Mesendoderm (in vitro differentiated cells): ENCODE data around the gene ARHGEF4.

Source experiments
- DNase-seq: peaks from one replicate; pipeline ENCODE4 v3.0.0; 2013
- H2AK5ac ChIP-seq: 2 replicates; pipeline ENCODE4 v1.6.1; 2013; ENCODE audit warnings: low read length, inconsistent platforms
- H2BK120ac ChIP-seq: 2 replicates; pipeline ENCODE4 v1.6.1; 2013; ENCODE audit warnings: low read depth, mild to moderate bottlenecking, low read length, moderate library complexity, mixed read lengths
- H2BK15ac ChIP-seq: replicated peaks from 2 replicates; pipeline ENCODE4 v1.6.1; 2013; ENCODE audit warnings: low read depth, mild to moderate bottlenecking, moderate library complexity
- H2BK5ac ChIP-seq: 2 replicates; pipeline ENCODE4 v1.6.1; 2013; ENCODE audit warnings: low read length, inconsistent platforms
- H3K18ac ChIP-seq: 2 replicates; pipeline ENCODE4 v1.6.1; 2013; ENCODE audit warnings: mild to moderate bottlenecking, low read length, mixed read lengths
- H3K23ac ChIP-seq: one replicate; pipeline ENCODE4 v1.6.1; 2013; ENCODE audit warnings: low read length
- H3K27ac ChIP-seq: 2 replicates; pipeline ENCODE4 v1.5.1; 2013; ENCODE audit warnings: low read depth, mild to moderate bottlenecking, inconsistent platforms, low read length, moderate library complexity
- H3K27me3 ChIP-seq: 2 replicates; pipeline ENCODE4 v1.6.1; 2013; ENCODE audit warnings: low read length, control low read depth, mild to moderate bottlenecking, inconsistent platforms; ENCODE audit not compliant: insufficient read depth, poor library complexity
- H3K36me3 ChIP-seq: 2 replicates; pipeline ENCODE4 v1.6.1; 2013; ENCODE audit warnings: low read length, inconsistent platforms; ENCODE audit not compliant: control insufficient read depth, insufficient read depth
- H3K4ac ChIP-seq: one replicate; pipeline ENCODE4 v1.6.1; 2013; ENCODE audit warnings: low read depth, mild to moderate bottlenecking, low read length, moderate library complexity
- H3K4me1 ChIP-seq: 2 replicates; pipeline ENCODE4 v1.6.1; 2013; ENCODE audit warnings: low read depth, low read length, inconsistent platforms; ENCODE audit not compliant: control insufficient read depth
- H3K4me2 ChIP-seq: 2 replicates; pipeline ENCODE4 v1.6.1; 2013; ENCODE audit warnings: low read length
- H3K4me3 ChIP-seq: 2 replicates; pipeline ENCODE4 v1.5.1; 2013; ENCODE audit warnings: mild to moderate bottlenecking, low read length
- H3K56ac ChIP-seq: one replicate; pipeline ENCODE4 v1.6.1; 2013; ENCODE audit warnings: low read length
- H3K79me1 ChIP-seq: 2 replicates; pipeline ENCODE4 v1.6.1; 2013; ENCODE audit warnings: low read length, inconsistent platforms
- H3K79me2 ChIP-seq: 2 replicates; pipeline ENCODE4 v1.6.1; 2013; ENCODE audit warnings: mild to moderate bottlenecking, low read length; ENCODE audit not compliant: control insufficient read depth, insufficient read depth
- H3K9ac ChIP-seq: 2 replicates; pipeline ENCODE4 v1.6.1; 2013; ENCODE audit warnings: low read length, inconsistent platforms
- H4K5ac ChIP-seq: one replicate; pipeline ENCODE4 v1.6.1; 2013; ENCODE audit warnings: low read length
- H4K8ac ChIP-seq: one replicate; pipeline ENCODE4 v1.6.1; 2013; ENCODE audit warnings: low read depth, mild to moderate bottlenecking, control low read depth, low read length, moderate library complexity
- WGBS: extraction: QIAGEN DNeasy Blood & Tissue Kit; methylation state at CpG from one replicate; pipeline ENCODE4 v1.1.7; 2013; ENCODE audit warnings: low lambda C conversion rate, missing lambda C conversion rate; ENCODE audit not compliant: insufficient coverage; ENCODE audit errors: extremely low coverage; 5-methylcytosine and 5-hydroxymethylcytosine counted together

ARHGEF4 gene

DNA sequence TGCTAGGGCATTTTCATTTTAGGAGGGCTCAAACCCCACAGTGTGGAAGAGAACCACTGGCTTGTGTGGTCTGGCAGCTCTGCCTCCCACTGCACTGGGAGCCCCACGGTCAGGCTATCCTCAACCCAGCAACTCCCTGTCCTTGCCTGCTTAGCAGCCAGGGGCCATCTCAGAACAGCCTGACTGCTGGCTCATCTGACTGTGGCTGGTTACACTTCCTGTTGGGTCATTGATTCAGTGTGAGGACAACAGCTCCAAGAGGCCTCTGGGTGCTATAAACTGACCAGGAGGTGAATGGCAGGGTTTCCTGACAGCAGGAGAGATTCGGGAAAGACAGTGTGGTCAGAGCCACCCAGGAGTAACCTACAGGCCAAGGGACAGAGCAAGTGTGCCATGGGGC is 41.3 kb upstream of the ARHGEF4 start:
- WGBS = no CpG with 5 or more reads among the region's 2 CpGs
- Histone ChIP-seq H3K56ac (no peak overlapping the region), H4K5ac (no peak overlapping the region), H2BK15ac (no peak overlapping the region), H3K27ac (no peak overlapping the region), H3K36me3 (no peaks in the 10 kb centered on the region), H3K18ac (no peak overlapping the region), H2BK5ac (no peak overlapping the region), H3K4me2 (no peak overlapping the region), H2BK120ac (no peak overlapping the region), H2AK5ac (no peak overlapping the region), H3K4me3 (no peak overlapping the region), H3K23ac (no peak overlapping the region), H3K79me1 (no peaks in the 10 kb centered on the region), H4K8ac (no peak overlapping the region), H3K4ac (no peak overlapping the region), H3K27me3 (no peaks in the 10 kb centered on the region), H3K9ac (no peak overlapping the region), H3K4me1 (peaks cover 4% of the 10 kb centered on the region), H3K79me2 (no peaks in the 10 kb centered on the region)
- peak; percentile 18 for DNase-seq

GRCh38 chr2:130796290-130796689 is 40.4 kb upstream of the ARHGEF4 start:
- no peaks in the 10 kb centered on the region for H3K36me3 ChIP-seq
- no peak overlapping the region for H3K4ac ChIP-seq
- no peak overlapping the region for H2BK120ac ChIP-seq
- H3K9ac ChIP-seq = no peak overlapping the region
- no peaks in the 10 kb centered on the region for H3K79me2 ChIP-seq
- no peak overlapping the region for H3K23ac ChIP-seq
- no peak overlapping the region for H3K4me2 ChIP-seq
- no peak overlapping the region for H3K18ac ChIP-seq
- no peak overlapping the region for H2BK5ac ChIP-seq
- no peak overlapping the region for H2BK15ac ChIP-seq
- no peak overlapping the region for H3K56ac ChIP-seq
- WGBS = no CpG with 5 or more reads among the region's 3 CpGs
- H4K8ac ChIP-seq = no peak overlapping the region
- no peaks in the 10 kb centered on the region for H3K79me1 ChIP-seq
- no peak overlapping the region for H2AK5ac ChIP-seq
- H4K5ac ChIP-seq = no peak overlapping the region
- peaks cover 4% of the 10 kb centered on the region for H3K4me1 ChIP-seq
- no peak overlapping the region for H3K27ac ChIP-seq
- no peak overlapping the region for H3K4me3 ChIP-seq
- DNase-seq = peak; percentile 78
- H3K27me3 ChIP-seq = no peaks in the 10 kb centered on the region

- no peak overlapping the region for H2BK120ac ChIP-seq
- H3K56ac ChIP-seq = peak overlapping the region; percentile 92
- H3K18ac ChIP-seq = no peak overlapping the region
- H2AK5ac ChIP-seq = no peak overlapping the region
- H3K79me1 ChIP-seq = no peaks in the 10 kb centered on the region
- peak overlapping the region; percentile 74 for H3K9ac ChIP-seq
- peaks cover 4% of the 10 kb centered on the region for H3K4me1 ChIP-seq
- H2BK15ac ChIP-seq = no peak overlapping the region
- no peaks in the 10 kb centered on the region for H3K36me3 ChIP-seq
- no peak overlapping the region for H3K27ac ChIP-seq
- H3K79me2 ChIP-seq = no peaks in the 10 kb centered on the region
- H2BK5ac ChIP-seq = no peak overlapping the region
- no peak overlapping the region for H4K5ac ChIP-seq
- no peaks in the 10 kb centered on the region for H3K27me3 ChIP-seq
- no CpG with 5 or more reads among the region's 96 CpGs for WGBS
- H4K8ac ChIP-seq = no peak overlapping the region
- H3K4ac ChIP-seq = no peak overlapping the region
- H3K4me2 ChIP-seq = peak overlapping the region; percentile 84
- H3K4me3 ChIP-seq = peak overlapping the region; percentile 63
- DNase-seq = peak; percentile 92
- peak overlapping the region; percentile 37 for H3K23ac ChIP-seq
Measured at GRCh38 chr2:130797493-130798435, 39.0 kb upstream of the ARHGEF4 start.

DNA sequence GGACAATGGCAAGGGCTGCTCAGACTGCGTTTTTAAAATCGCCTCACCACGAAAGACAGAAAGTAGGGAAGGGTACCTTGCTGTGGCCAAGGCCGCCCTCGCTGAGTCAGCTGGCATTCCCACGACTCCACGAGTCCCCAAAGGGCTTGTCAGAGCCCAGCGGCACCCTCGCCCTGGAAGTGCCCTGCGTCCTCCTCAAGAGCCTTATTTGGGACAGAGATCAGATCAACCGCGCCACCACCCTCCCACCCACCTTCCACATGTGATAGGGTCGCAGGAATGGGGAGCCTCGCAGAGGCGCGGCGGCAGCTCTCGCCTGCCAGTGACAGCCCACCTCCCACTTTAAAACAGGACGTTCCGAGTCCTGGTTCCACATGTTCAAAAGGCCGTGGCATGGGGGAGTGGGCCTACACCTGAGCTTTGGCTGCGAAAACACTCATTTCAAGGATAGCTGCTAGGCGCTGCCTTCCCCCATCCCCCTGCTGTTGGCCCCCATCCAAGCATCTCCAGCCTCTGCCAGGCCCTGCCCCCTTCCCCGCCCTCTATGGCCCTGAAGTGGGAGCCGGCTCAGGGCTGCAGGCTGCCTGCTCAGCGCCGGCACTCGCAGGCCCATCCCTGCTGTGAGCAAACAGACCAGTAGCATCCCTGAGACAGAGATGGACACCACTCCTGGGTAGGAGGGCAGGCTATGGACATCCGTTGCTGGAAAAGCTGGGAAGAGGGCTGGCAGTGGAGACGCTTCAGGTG is 38.1 kb upstream of the ARHGEF4 start:
- Histone ChIP-seq H2BK120ac (no peak overlapping the region), H4K5ac (no peak overlapping the region), H4K8ac (no peak overlapping the region), H3K9ac (peak overlapping the region; percentile 27), H3K27ac (no peak overlapping the region), H3K56ac (peak overlapping the region; percentile 63), H2BK15ac (no peak overlapping the region), H3K79me1 (no peaks in the 10 kb centered on the region), H3K4me3 (no peak overlapping the region), H3K36me3 (no peaks in the 10 kb centered on the region), H2BK5ac (no peak overlapping the region), H3K23ac (no peak overlapping the region), H3K79me2 (no peaks in the 10 kb centered on the region), H2AK5ac (no peak overlapping the region), H3K4ac (no peak overlapping the region), H3K18ac (no peak overlapping the region), H3K4me1 (peaks cover 4% of the 10 kb centered on the region), H3K27me3 (no peaks in the 10 kb centered on the region), H3K4me2 (peak overlapping the region; percentile 74)
- no CpG with 5 or more reads among the region's 30 CpGs for WGBS
- peak; percentile 67 for DNase-seq

DNA sequence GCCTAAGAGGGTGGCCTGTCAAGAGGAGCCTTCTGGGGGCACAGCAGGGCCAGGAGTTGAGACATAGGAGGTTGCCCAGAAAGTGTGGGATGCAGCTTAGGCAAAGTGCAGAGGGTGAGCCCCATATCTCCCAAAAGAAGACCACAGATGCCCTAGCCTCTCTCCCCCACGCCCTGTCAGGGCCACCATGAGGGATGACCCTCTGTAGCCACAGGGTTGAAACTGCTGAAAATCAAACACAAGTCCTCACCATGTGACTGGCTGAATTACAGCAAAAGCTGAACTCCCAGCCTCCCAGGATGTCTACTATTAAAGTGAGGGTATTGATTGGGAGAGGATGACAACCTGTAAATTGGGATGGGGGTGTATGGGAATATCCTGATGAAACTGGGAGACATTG is 37.4 kb upstream of the ARHGEF4 start:
- Histone ChIP-seq H3K18ac (no peak overlapping the region), H2BK5ac (no peak overlapping the region), H4K5ac (no peak overlapping the region), H4K8ac (no peak overlapping the region), H3K4me1 (peaks cover 4% of the 10 kb centered on the region), H3K23ac (no peak overlapping the region), H3K27ac (no peak overlapping the region), H3K36me3 (no peaks in the 10 kb centered on the region), H3K4me3 (no peak overlapping the region), H2BK15ac (no peak overlapping the region), H3K27me3 (no peaks in the 10 kb centered on the region), H3K56ac (no peak overlapping the region), H2BK120ac (no peak overlapping the region), H3K79me2 (no peaks in the 10 kb centered on the region), H3K4me2 (no peak overlapping the region), H2AK5ac (no peak overlapping the region), H3K4ac (no peak overlapping the region), H3K9ac (no peak overlapping the region), H3K79me1 (no peaks in the 10 kb centered on the region)
- DNase-seq = no peak
- whole genome bisulfite sequencing = no CpG with 5 or more reads among the region's 1 CpG
